ENCODE measurements around the gene RNF112. TPM values are rescaled to one million over a fixed set of nuclear protein-coding genes. Genes with fewer than 3 reads are reported as not detected.
A peak's percentile ranks its signal among the peaks of the same experiment; 100 is the strongest.
"Not testable (repeated sequence)": the region's sequence is repeated elsewhere in the genome, so short reads cannot be mapped to it uniquely, and the experiment has no call there.

The RNF112 gene
- total and polyA plus RNA-seq, 5 donors from 2014 or later = 0.39 TPM; not detected in 4

DNA sequence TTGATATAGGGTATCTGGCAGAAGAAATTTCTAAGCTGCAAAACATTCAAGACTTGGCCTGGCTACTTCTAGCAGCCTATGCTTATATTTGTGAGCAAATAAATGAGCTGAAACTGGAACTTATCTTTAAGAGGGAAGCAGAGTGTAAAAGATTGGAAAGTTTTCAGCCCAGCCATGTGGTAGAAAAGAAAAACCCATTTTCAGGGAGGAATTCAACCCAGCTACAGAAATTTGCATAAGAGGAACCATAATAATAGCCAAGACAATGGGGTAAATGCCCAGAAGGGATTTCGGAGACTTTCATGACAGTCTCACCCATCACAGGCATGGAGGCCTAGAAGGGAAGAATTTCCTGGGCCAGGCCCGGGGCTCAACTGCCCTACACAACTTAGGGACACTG is 31.7 kb downstream of the RNF112 start:
- no peak overlapping the region for H3K27ac ChIP-seq (ENCODE audit: insufficient read depth, low read length, poor library complexity, severe bottlenecking)
- peaks cover 0 to 2% of the 10 kb centered on the region in 2 experiments for H3K9me3 ChIP-seq (ENCODE audit: control insufficient read depth in 2 of 2, low read length in 2 of 2)
- ATAC-seq (ENCODE audit: low read depth in 2 of 2) (no peak), DNase-seq (no peak)
- H3K4me3 Mint-ChIP-seq = no peak overlapping the region
- H3K4me1 Mint-ChIP-seq = peaks cover 0 to 5% (median 3%) of the 10 kb centered on the region in 4 donors
- no peaks in the 10 kb centered on the region for H3K27me3 ChIP-seq (ENCODE audit: control insufficient read depth, insufficient read depth, low read length)
- no peaks in the 10 kb centered on the region for H3K36me3 ChIP-seq (ENCODE audit: control insufficient read depth, insufficient read depth, low read length)
- no peaks in the 10 kb centered on the region for H3K4me1 ChIP-seq (ENCODE audit: control insufficient read depth, insufficient read depth, low read length, poor library complexity, severe bottlenecking)
- H3K27ac Mint-ChIP-seq = no peak overlapping the region
- no peak overlapping the region for H3K4me3 ChIP-seq (ENCODE audit: low read depth, low read length)
- peaks cover 16% of the 10 kb centered on the region for H3K27me3 Mint-ChIP-seq
- H3K36me3 Mint-ChIP-seq = peaks cover 6% of the 10 kb centered on the region
- peaks cover 0 to 21% (median 3%) of the 10 kb centered on the region in 7 donors for H3K9me3 Mint-ChIP-seq

DNA sequence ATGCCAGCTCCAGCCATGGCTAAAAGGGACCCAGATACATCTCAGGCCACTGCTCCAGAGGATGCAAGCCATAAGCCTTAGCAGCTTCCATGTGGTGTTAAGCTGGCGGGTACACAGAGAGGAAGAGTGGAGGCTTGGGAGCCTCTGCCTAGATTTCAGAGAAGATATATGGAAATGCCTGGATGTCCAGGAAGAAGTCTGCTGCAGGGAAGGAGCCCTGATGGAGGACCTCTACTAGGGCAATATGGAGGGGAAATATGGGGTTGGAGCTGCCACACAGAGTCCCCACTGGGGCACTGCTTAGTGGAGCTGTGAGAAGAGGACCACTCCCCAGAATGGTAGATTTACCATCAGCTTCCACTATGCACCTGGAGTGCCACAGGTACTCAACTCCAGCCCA is 32.1 kb downstream of the RNF112 start:
- H3K27ac Mint-ChIP-seq = no peak overlapping the region
- Histone ChIP-seq H3K36me3 (ENCODE audit: control insufficient read depth, insufficient read depth, low read length) (no peaks in the 10 kb centered on the region), H3K9me3 (ENCODE audit: control insufficient read depth in 2 of 2, low read length in 2 of 2) (peaks cover 0 to 2% of the 10 kb centered on the region in 2 experiments), H3K4me3 (ENCODE audit: low read depth, low read length) (no peak overlapping the region), H3K4me1 (ENCODE audit: control insufficient read depth, insufficient read depth, low read length, poor library complexity, severe bottlenecking) (no peaks in the 10 kb centered on the region), H3K27me3 (ENCODE audit: control insufficient read depth, insufficient read depth, low read length) (no peaks in the 10 kb centered on the region), H3K27ac (ENCODE audit: insufficient read depth, low read length, poor library complexity, severe bottlenecking) (no peak overlapping the region)
- H3K4me3 Mint-ChIP-seq = no peak overlapping the region
- H3K9me3 Mint-ChIP-seq = peaks cover 0 to 21% (median 3%) of the 10 kb centered on the region in 7 donors
- no peak for DNase-seq
- peaks cover 19% of the 10 kb centered on the region for H3K27me3 Mint-ChIP-seq
- H3K36me3 Mint-ChIP-seq = peaks cover 6% of the 10 kb centered on the region
- H3K4me1 Mint-ChIP-seq = peaks cover 0 to 5% (median 3%) of the 10 kb centered on the region in 4 donors
- ATAC-seq (ENCODE audit: low read depth in 2 of 2) = no peak

DNA sequence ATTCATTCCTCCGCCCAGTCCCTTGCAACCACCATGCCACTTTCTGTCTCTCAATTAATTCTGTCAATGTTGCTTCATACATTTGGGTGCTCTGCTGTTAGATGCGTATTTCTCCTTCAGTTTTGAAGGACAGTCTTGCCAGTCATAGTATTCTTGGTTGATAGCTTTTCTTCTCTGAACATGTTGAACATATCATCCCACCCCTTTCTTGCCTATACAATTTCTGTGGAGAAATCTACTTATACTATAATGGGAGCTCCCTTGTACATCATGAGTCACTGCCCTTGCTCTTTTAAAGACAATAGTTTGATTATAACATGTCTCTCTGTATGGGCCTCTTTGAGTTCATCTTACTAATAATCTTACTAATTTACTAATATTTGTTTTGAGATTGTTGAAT is 34.1 kb downstream of the RNF112 start:
- peaks cover 0 to 21% (median 3%) of the 10 kb centered on the region in 7 donors for H3K9me3 Mint-ChIP-seq

DNA sequence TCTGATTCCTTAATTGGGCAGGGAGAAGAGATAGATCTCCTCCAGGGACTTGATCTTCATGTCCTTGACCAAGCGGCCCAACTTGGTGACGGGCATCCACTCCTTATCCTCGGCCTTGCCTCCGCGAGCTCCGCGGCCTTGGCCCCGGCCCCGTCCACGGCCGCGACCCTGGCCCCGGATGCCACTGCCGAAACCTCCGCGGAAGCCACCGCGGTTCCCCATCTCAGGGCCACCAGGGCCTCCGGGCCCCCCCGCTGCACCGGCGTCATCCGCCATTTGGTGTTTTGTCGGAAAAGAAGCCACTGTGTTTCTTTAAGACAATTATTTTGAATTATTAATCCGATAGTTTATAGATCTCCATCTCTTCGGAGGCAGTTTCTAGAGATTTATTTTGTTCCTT is 35.5 kb downstream of the RNF112 start:
- not testable (repeated sequence) for H3K4me3 Mint-ChIP-seq; H3K9me3 ChIP-seq (ENCODE audit: control insufficient read depth in 2 of 2, low read length in 2 of 2); H3K27ac Mint-ChIP-seq; DNase-seq; H3K27ac ChIP-seq (ENCODE audit: insufficient read depth, low read length, poor library complexity, severe bottlenecking); H3K4me1 Mint-ChIP-seq; H3K4me3 ChIP-seq (ENCODE audit: low read depth, low read length); H3K27me3 ChIP-seq (ENCODE audit: control insufficient read depth, insufficient read depth, low read length); H3K36me3 ChIP-seq (ENCODE audit: control insufficient read depth, insufficient read depth, low read length); H3K4me1 ChIP-seq (ENCODE audit: control insufficient read depth, insufficient read depth, low read length, poor library complexity, severe bottlenecking); ATAC-seq (ENCODE audit: low read depth in 2 of 2); H3K36me3 Mint-ChIP-seq
- Mint-ChIP-seq H3K9me3 (peaks cover 0 to 21% (median 3%) of the 10 kb centered on the region in 7 donors), H3K27me3 (peaks cover 24% of the 10 kb centered on the region)

More for the DNA sequence above, 34.1 kb downstream of the RNF112 start:
- Histone ChIP-seq H3K4me1 (ENCODE audit: control insufficient read depth, insufficient read depth, low read length, poor library complexity, severe bottlenecking) (no peaks in the 10 kb centered on the region), H3K9me3 (ENCODE audit: control insufficient read depth in 2 of 2, low read length in 2 of 2) (peaks cover 0 to 2% of the 10 kb centered on the region in 2 experiments), H3K36me3 (ENCODE audit: control insufficient read depth, insufficient read depth, low read length) (no peaks in the 10 kb centered on the region), H3K4me3 (ENCODE audit: low read depth, low read length) (no peak overlapping the region), H3K27me3 (ENCODE audit: control insufficient read depth, insufficient read depth, low read length) (no peaks in the 10 kb centered on the region), H3K27ac (ENCODE audit: insufficient read depth, low read length, poor library complexity, severe bottlenecking) (no peak overlapping the region)
- Mint-ChIP-seq H3K36me3 (peaks cover 6% of the 10 kb centered on the region), H3K4me3 (no peak overlapping the region), H3K4me1 (peaks cover 0 to 5% (median 3%) of the 10 kb centered on the region in 4 donors), H3K27me3 (peaks cover 23% of the 10 kb centered on the region), H3K27ac (peak overlapping the region in 1 of 3 donors; percentile 39)
- no peak for DNase-seq
- ATAC-seq (ENCODE audit: low read depth in 2 of 2) = no peak

DNA sequence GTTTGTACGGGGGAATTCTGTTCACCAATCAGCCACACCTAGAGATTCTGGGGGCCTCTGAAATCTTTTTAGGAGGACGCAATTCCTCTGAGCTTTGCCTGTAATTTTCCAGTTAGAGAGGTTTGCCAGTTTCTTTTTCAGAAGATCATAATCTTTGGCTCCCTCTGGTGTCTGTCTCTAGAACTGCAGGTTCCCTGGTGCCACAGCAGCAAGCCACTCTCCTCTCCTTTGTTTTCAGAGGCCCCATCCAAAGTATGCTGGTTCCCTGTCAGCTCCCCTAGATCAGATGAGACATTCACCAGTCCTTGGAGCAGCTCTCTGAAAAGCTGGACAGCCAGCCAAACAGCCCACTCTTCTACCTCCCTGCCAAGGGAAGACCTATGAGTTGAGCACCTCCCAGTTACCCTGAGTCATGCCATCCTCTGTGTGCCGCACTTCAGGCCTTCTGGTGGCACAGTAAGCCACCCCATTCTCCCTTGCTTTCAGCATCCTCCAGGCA is 36.1 kb downstream of the RNF112 start:
- Histone ChIP-seq H3K4me1 (ENCODE audit: control insufficient read depth, insufficient read depth, low read length, poor library complexity, severe bottlenecking) (no peaks in the 10 kb centered on the region), H3K9me3 (ENCODE audit: control insufficient read depth in 2 of 2, low read length in 2 of 2) (peaks cover 0 to 2% of the 10 kb centered on the region in 2 experiments), H3K4me3 (ENCODE audit: low read depth, low read length) (no peak overlapping the region), H3K36me3 (ENCODE audit: control insufficient read depth, insufficient read depth, low read length) (no peaks in the 10 kb centered on the region), H3K27ac (ENCODE audit: insufficient read depth, low read length, poor library complexity, severe bottlenecking) (no peak overlapping the region), H3K27me3 (ENCODE audit: control insufficient read depth, insufficient read depth, low read length) (no peaks in the 10 kb centered on the region)
- Mint-ChIP-seq H3K27me3 (peaks cover 24% of the 10 kb centered on the region), H3K36me3 (peaks cover 6% of the 10 kb centered on the region), H3K9me3 (peaks cover 0 to 21% (median 3%) of the 10 kb centered on the region in 7 donors), H3K4me3 (no peak overlapping the region), H3K27ac (peak overlapping the region in 1 of 3 donors; percentile 11), H3K4me1 (peaks cover 0 to 5% (median 3%) of the 10 kb centered on the region in 4 donors)
- DNase-seq (peak; percentile 56 to 73 (median 59)), ATAC-seq (ENCODE audit: low read depth in 2 of 2) (peak in 1 of 2 donors; percentile 55)

DNA sequence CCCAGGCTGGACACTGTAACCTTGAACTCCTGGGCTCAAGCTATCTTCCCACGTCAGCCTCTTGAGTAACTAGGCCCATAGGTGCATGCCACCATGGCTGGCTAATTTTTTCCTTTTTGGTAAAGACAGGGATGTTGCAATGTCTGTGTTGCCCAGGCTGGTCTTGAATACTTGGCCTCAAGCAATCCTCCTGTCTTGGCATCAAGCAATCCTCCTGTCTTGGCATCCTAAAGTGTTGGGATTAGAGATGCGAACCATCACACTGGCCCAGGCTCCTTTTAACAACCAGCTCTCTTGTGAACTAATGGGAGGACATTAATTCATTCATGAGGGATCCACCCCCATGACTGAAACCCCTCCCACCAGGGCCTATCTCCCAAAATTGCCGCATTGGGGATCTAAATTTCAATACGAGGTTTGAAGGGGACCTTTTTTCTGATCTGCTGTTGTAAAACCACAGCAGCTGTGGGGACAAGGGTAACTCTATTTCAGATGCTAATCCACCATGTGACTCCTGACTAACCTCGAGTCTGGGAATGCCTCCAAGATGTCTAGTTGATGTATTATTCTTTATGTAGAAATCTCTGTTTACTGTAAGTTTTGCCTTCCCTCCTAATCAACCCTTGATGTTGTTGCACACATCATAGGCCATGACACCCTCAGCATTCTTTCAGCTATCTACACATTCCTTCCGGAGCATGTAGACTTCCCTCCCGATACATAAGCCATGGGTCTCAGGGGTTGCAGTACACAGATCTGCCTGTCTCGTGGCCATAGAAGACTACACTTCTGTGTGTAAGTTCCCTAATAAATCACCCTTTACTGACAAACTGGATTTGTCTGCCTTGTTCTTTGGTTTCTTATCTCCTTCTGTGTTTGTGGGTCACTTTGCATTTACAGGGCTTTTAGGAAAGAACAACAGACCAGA is 37.6 kb downstream of the RNF112 start:
- Histone ChIP-seq H3K4me1 (ENCODE audit: control insufficient read depth, insufficient read depth, low read length, poor library complexity, severe bottlenecking) (no peaks in the 10 kb centered on the region), H3K36me3 (ENCODE audit: control insufficient read depth, insufficient read depth, low read length) (no peaks in the 10 kb centered on the region), H3K27ac (ENCODE audit: insufficient read depth, low read length, poor library complexity, severe bottlenecking) (no peak overlapping the region), H3K27me3 (ENCODE audit: control insufficient read depth, insufficient read depth, low read length) (peaks cover 3% of the 10 kb centered on the region), H3K4me3 (ENCODE audit: low read depth, low read length) (no peak overlapping the region), H3K9me3 (ENCODE audit: control insufficient read depth in 2 of 2, low read length in 2 of 2) (no peaks in the 10 kb centered on the region)
- Mint-ChIP-seq H3K4me3 (no peak overlapping the region), H3K4me1 (peaks cover 0 to 5% (median 3%) of the 10 kb centered on the region in 4 donors), H3K36me3 (peaks cover 5% of the 10 kb centered on the region), H3K27ac (no peak overlapping the region), H3K9me3 (peaks cover 0 to 10% (median 0%) of the 10 kb centered on the region in 7 donors), H3K27me3 (peaks cover 15% of the 10 kb centered on the region)
- DNase-seq = no peak
- no peak for ATAC-seq (ENCODE audit: low read depth in 2 of 2)

DNA sequence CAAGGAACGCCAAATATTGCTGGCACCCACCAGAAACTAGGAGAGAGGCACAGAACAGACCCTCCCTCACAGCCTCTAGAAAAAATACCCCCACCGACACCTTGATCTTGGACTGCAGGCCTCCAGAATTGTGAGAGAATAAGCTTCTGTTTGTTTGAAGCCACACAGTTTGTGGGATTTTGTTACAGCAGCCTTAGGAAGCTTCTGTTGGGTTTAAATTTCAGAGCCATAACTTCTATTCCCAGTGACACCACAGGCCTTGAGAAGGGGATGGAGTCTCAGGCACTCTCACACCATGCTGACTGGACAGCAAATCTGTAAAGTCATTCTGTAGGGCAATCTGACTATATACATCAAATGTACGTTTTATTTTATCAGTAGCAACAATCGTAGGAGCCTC is 38.6 kb downstream of the RNF112 start:
- Histone ChIP-seq H3K4me1 (ENCODE audit: control insufficient read depth, insufficient read depth, low read length, poor library complexity, severe bottlenecking) (no peaks in the 10 kb centered on the region), H3K4me3 (ENCODE audit: low read depth, low read length) (no peak overlapping the region), H3K27me3 (ENCODE audit: control insufficient read depth, insufficient read depth, low read length) (peaks cover 3% of the 10 kb centered on the region), H3K27ac (ENCODE audit: insufficient read depth, low read length, poor library complexity, severe bottlenecking) (no peak overlapping the region), H3K9me3 (ENCODE audit: control insufficient read depth in 2 of 2, low read length in 2 of 2) (no peaks in the 10 kb centered on the region), H3K36me3 (ENCODE audit: control insufficient read depth, insufficient read depth, low read length) (no peaks in the 10 kb centered on the region)
- H3K4me1 Mint-ChIP-seq = peaks cover 0 to 5% (median 3%) of the 10 kb centered on the region in 4 donors
- H3K4me3 Mint-ChIP-seq = no peak overlapping the region
- DNase-seq (no peak), ATAC-seq (ENCODE audit: low read depth in 2 of 2) (no peak)
- H3K36me3 Mint-ChIP-seq = no peaks in the 10 kb centered on the region
- H3K9me3 Mint-ChIP-seq = peaks cover 0 to 10% (median 0%) of the 10 kb centered on the region in 7 donors
- no peak overlapping the region for H3K27ac Mint-ChIP-seq
- H3K27me3 Mint-ChIP-seq = peaks cover 15% of the 10 kb centered on the region
